Mesenchymal stem cell (in vitro differentiated cells and primary cell): ENCODE results near the gene TBC1D19.

Source experiments
- DNase-seq: peaks from one replicate; pipeline ENCODE4 v3.0.0-alpha.2; 2013
- H2AFZ ChIP-seq: one replicate; pipeline ENCODE4 v1.6.1; 2013; ENCODE audit warnings: low read depth, mild to moderate bottlenecking, control low read depth, inconsistent platforms, low read length, moderate library complexity
- H2AK5ac ChIP-seq: 2 replicates; pipeline ENCODE4 v1.6.1; 2013; ENCODE audit warnings: low read length, moderate library complexity, mild to moderate bottlenecking, inconsistent platforms; ENCODE audit not compliant: severe bottlenecking
- H2BK120ac ChIP-seq: one replicate; pipeline ENCODE4 v1.6.1; 2013; ENCODE audit warnings: low read depth, mild to moderate bottlenecking, inconsistent platforms, low read length, moderate library complexity
- H2BK12ac ChIP-seq, 2 experiments: one replicate each; pipeline ENCODE4 v1.6.1; 2013; ENCODE audit warnings: inconsistent platforms in 2 of 2, low read length in 2 of 2, mild to moderate bottlenecking in 2 of 2, moderate library complexity in 2 of 2, control low read depth in 1 of 2
- H2BK15ac ChIP-seq: one replicate; pipeline ENCODE4 v1.6.1; 2013; ENCODE audit warnings: mild to moderate bottlenecking, low read depth, inconsistent platforms; ENCODE audit not compliant: poor library complexity, severe bottlenecking
- H2BK5ac ChIP-seq: 2 replicates; pipeline ENCODE4 v1.6.1; 2013; ENCODE audit warnings: low read depth, mild to moderate bottlenecking, low read length, control low read depth, inconsistent platforms; ENCODE audit not compliant: poor library complexity, severe bottlenecking
- H3K14ac ChIP-seq, 2 experiments: one replicate each; pipeline ENCODE4 v1.6.1; 2013; ENCODE audit warnings: inconsistent platforms in 2 of 2, low read length in 2 of 2, control low read depth in 1 of 2, mild to moderate bottlenecking in 1 of 2, moderate library complexity in 1 of 2
- H3K18ac ChIP-seq, 2 experiments: one replicate each; pipeline ENCODE4 v1.6.1; 2013; ENCODE audit warnings: inconsistent platforms in 2 of 2, low read length in 2 of 2, control low read depth in 1 of 2, low read depth in 1 of 2, mild to moderate bottlenecking in 1 of 2
- H3K23ac ChIP-seq, 2 experiments: one replicate each; pipeline ENCODE4 v1.6.1; 2013; ENCODE audit warnings: inconsistent platforms in 2 of 2, low read length in 2 of 2, mild to moderate bottlenecking in 2 of 2, moderate library complexity in 2 of 2, control low read depth in 1 of 2
- H3K27ac ChIP-seq: 2 replicates; pipeline ENCODE4 v1.5.1; 2013; ENCODE audit warnings: mild to moderate bottlenecking, moderate library complexity, low read length, control low read depth, inconsistent platforms; ENCODE audit not compliant: poor library complexity, severe bottlenecking
- H3K27me3 ChIP-seq, 2 experiments: 2 replicates each; pipeline versions ENCODE4 v1.6.1 to v1.7.0; 2013; ENCODE audit warnings: low read length in 2 of 2, mild to moderate bottlenecking in 2 of 2, moderate library complexity in 2 of 2, control low read depth in 1 of 2, inconsistent platforms in 1 of 2; ENCODE audit not compliant: control insufficient read depth in 1 of 2, insufficient read depth in 1 of 2
- H3K36me3 ChIP-seq, 2 experiments: 2 replicates each; pipeline versions ENCODE4 v1.6.1 to v1.7.0; 2013; ENCODE audit warnings: low read length in 2 of 2, control low read depth in 1 of 2, inconsistent platforms in 1 of 2, low read depth in 1 of 2, mild to moderate bottlenecking in 1 of 2; ENCODE audit not compliant: insufficient read depth in 2 of 2, control insufficient read depth in 1 of 2
- H3K4ac ChIP-seq, 2 experiments: one replicate each; pipeline ENCODE4 v1.6.1; 2013; ENCODE audit warnings: inconsistent platforms in 2 of 2, low read length in 2 of 2, mild to moderate bottlenecking in 2 of 2, moderate library complexity in 2 of 2, control low read depth in 1 of 2, low read depth in 1 of 2
- H3K4me1 ChIP-seq: 2 replicates; pipeline ENCODE4 v1.6.1; 2013; ENCODE audit warnings: low read depth, low read length, control low read depth; ENCODE audit not compliant: control insufficient read depth, insufficient read depth
- H3K4me2 ChIP-seq: 2 replicates; pipeline ENCODE4 v1.6.1; 2013; ENCODE audit warnings: low read length, mild to moderate bottlenecking, inconsistent platforms; ENCODE audit not compliant: poor library complexity, severe bottlenecking
- H3K4me3 ChIP-seq, 2 experiments: 2 replicates each; pipeline versions ENCODE4 v1.5.1 to v1.7.0; 2013; ENCODE audit warnings: low read length in 2 of 2, mild to moderate bottlenecking in 2 of 2, control low read depth in 1 of 2, low read depth in 1 of 2; ENCODE audit not compliant: insufficient read depth in 1 of 2
- H3K79me1 ChIP-seq: replicated peaks from 2 replicates; pipeline ENCODE4 v1.6.1; 2013; ENCODE audit warnings: mild to moderate bottlenecking, control low read depth, low read length, inconsistent platforms; ENCODE audit not compliant: poor library complexity, severe bottlenecking
- H3K9ac ChIP-seq: 2 replicates; pipeline ENCODE4 v1.7.0; 2013; ENCODE audit warnings: mild to moderate bottlenecking, low read length, moderate library complexity
- H3K9me3 ChIP-seq: 2 replicates; pipeline ENCODE4 v1.7.0; 2013; ENCODE audit warnings: mild to moderate bottlenecking, low read length; ENCODE audit not compliant: control insufficient read depth
- H4K8ac ChIP-seq: one replicate; pipeline ENCODE4 v1.6.1; 2013; ENCODE audit warnings: inconsistent platforms, mild to moderate bottlenecking, low read length, moderate library complexity
- H4K91ac ChIP-seq: one replicate; pipeline ENCODE4 v1.6.1; 2013; ENCODE audit warnings: mild to moderate bottlenecking, low read length, inconsistent platforms
- WGBS: methylation state at CpG from one replicate; pipeline ENCODE4 v1.1.7; 2013; ENCODE audit warnings: mixed read lengths; 5-methylcytosine and 5-hydroxymethylcytosine counted together

TBC1D19 gene

GRCh38 chr4:26721685-26722084 is 137.8 kb downstream of the TBC1D19 start:
- DNase-seq: no peak
- no peak overlapping the region for H3K9ac ChIP-seq
- H3K9me3 ChIP-seq: no peaks in the 10 kb centered on the region
- H3K4ac ChIP-seq: no peak overlapping the region
- H3K27ac ChIP-seq: no peak overlapping the region
- 97% methylated on average over 1 of the region's 1 CpG for WGBS
- H2AFZ ChIP-seq: no peak overlapping the region
- no peak overlapping the region for H3K23ac ChIP-seq
- no peak overlapping the region for H3K18ac ChIP-seq
- H2BK5ac ChIP-seq: no peak overlapping the region
- H2BK120ac ChIP-seq: no peak overlapping the region
- H2AK5ac ChIP-seq: no peak overlapping the region
- peaks cover 8 to 52% of the 10 kb centered on the region in 2 experiments for H3K36me3 ChIP-seq
- no peak overlapping the region for H2BK12ac ChIP-seq
- peaks cover 5% of the 10 kb centered on the region for H3K79me1 ChIP-seq
- no peak overlapping the region for H3K4me2 ChIP-seq
- H3K4me3 ChIP-seq: no peak overlapping the region
- H3K27me3 ChIP-seq: no peaks in the 10 kb centered on the region
- H4K8ac ChIP-seq: no peak overlapping the region
- no peak overlapping the region for H2BK15ac ChIP-seq
- H3K4me1 ChIP-seq: peaks cover 2% of the 10 kb centered on the region
- H3K14ac ChIP-seq: no peak overlapping the region
- H4K91ac ChIP-seq: no peak overlapping the region

DNA sequence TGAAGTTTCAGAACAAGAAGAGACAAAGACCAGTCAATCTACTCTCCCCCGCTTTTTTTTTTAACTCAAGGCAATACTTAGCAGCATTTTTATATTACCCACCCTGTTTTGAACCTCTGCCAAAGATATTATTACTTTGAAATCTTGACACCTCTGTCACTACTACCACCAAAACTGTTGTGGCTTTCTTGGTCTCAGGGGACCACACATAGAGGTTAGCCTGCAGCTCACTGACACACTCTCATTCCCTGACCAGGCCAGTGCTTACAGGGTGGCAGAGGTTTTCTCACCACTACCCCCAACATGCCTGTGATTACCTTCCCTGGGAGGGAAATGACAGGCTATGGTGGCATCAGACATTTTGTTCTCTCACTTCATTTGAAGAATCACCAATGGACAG is 139.3 kb downstream of the TBC1D19 start:
- Histone ChIP-seq H3K4me2 (no peak overlapping the region), H2BK12ac (no peak overlapping the region), H4K8ac (no peak overlapping the region), H3K9ac (no peak overlapping the region), H2BK120ac (no peak overlapping the region), H3K36me3 (peaks cover 8 to 61% of the 10 kb centered on the region in 2 experiments), H2BK5ac (no peak overlapping the region), H3K14ac (no peak overlapping the region), H3K27me3 (no peaks in the 10 kb centered on the region), H4K91ac (no peak overlapping the region), H3K9me3 (no peaks in the 10 kb centered on the region), H3K79me1 (no peaks in the 10 kb centered on the region), H2AFZ (no peak overlapping the region), H2AK5ac (no peak overlapping the region), H2BK15ac (no peak overlapping the region), H3K23ac (no peak overlapping the region), H3K18ac (no peak overlapping the region), H3K4ac (no peak overlapping the region), H3K4me3 (no peak overlapping the region), H3K4me1 (no peaks in the 10 kb centered on the region), H3K27ac (no peak overlapping the region)
- 96% methylated on average over 1 of the region's 1 CpG for WGBS
- no peak for DNase-seq

DNA sequence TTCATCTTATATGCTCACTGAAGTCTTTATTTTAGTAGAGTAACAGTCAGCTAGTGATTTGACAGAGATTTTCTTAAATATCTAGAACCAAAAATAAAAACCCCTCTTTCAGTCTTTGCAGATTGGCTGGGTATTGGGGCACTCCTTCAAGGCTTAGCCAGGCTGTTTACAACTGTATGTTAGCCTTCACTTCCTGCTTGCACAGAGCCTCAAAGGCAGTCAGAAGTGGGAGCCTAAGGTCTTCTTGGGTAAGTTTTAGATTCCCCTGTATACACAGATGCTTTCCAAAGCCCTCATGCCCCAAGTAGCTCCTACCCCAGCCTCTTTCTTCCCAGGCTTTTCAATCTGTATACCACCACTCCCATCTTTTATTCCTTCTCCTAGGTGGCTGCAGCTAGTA is 140.7 kb downstream of the TBC1D19 start:
- Histone ChIP-seq H3K27me3 (no peaks in the 10 kb centered on the region), H2BK120ac (no peak overlapping the region), H3K18ac (no peak overlapping the region), H2AK5ac (no peak overlapping the region), H3K9me3 (no peaks in the 10 kb centered on the region), H3K14ac (no peak overlapping the region), H3K27ac (no peak overlapping the region), H2AFZ (no peak overlapping the region), H2BK12ac (no peak overlapping the region), H4K91ac (no peak overlapping the region), H3K4ac (no peak overlapping the region), H2BK15ac (no peak overlapping the region), H3K4me1 (no peaks in the 10 kb centered on the region), H4K8ac (peak overlapping the region; percentile 31), H3K9ac (no peak overlapping the region), H3K36me3 (peaks cover 8 to 68% of the 10 kb centered on the region in 2 experiments), H3K4me2 (no peak overlapping the region), H2BK5ac (no peak overlapping the region), H3K4me3 (no peak overlapping the region), H3K79me1 (no peaks in the 10 kb centered on the region), H3K23ac (no peak overlapping the region)
- no peak for DNase-seq

DNA sequence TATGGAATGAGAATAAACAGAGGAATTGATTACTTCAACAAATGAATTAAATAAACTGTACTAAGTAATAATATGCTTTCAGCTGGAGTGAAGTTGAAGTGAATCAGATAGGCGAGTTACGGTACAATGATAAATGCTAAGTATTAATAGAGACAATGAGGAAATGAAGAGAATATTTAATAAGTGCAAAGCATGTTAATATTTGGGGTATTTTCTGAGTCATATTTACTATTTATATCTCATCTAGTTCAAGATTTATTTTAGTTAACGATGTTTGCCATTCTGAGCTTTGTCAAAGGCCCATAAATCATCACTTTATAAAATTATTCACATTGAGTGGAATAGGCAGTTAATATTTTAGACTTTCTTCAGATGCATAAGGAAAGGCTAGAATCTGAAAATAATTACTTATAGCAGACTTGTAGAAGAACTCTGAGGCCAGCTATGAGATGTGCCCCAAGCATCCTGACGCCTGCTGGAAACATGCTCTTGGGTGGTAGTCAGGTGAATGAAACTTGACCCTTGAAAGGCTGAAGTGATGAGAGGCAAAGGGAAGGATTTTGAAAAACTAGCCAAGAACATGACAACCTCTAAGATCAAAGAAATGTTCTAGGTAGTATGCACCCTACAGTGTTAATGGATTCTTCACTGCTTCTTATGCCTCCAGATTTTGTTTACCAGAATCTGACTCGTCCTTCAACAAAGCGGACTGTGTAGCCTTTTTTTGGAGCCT is 142.9 kb downstream of the TBC1D19 start:
- no peak overlapping the region for H3K9ac ChIP-seq
- peaks cover 13 to 75% of the 10 kb centered on the region in 2 experiments for H3K36me3 ChIP-seq
- H2AK5ac ChIP-seq: no peak overlapping the region
- DNase-seq: no peak
- no peak overlapping the region for H3K4ac ChIP-seq
- no peak overlapping the region for H2BK12ac ChIP-seq
- no peak overlapping the region for H3K27ac ChIP-seq
- no peak overlapping the region for H3K4me2 ChIP-seq
- no peak overlapping the region for H2BK15ac ChIP-seq
- no peaks in the 10 kb centered on the region for H3K79me1 ChIP-seq
- 93% methylated on average over 3 of the region's 6 CpGs for WGBS
- H2BK5ac ChIP-seq: no peak overlapping the region
- H3K4me3 ChIP-seq: no peak overlapping the region
- H3K27me3 ChIP-seq: no peaks in the 10 kb centered on the region
- H3K4me1 ChIP-seq: no peaks in the 10 kb centered on the region
- no peaks in the 10 kb centered on the region for H3K9me3 ChIP-seq
- no peak overlapping the region for H2BK120ac ChIP-seq
- no peak overlapping the region for H3K14ac ChIP-seq
- no peak overlapping the region for H4K8ac ChIP-seq
- H4K91ac ChIP-seq: no peak overlapping the region
- H3K23ac ChIP-seq: no peak overlapping the region
- no peak overlapping the region for H3K18ac ChIP-seq
- H2AFZ ChIP-seq: no peak overlapping the region
